Mucosa of gallbladder (tissue), 1 donor: ENCODE results near the gene DCN. TPM values are rescaled to one million over a fixed set of nuclear protein-coding genes. Genes with fewer than 3 reads are reported as not detected.
"Not testable (repeated sequence)": the region's sequence is repeated elsewhere in the genome, so short reads cannot be mapped to it uniquely, and the experiment has no call there.

Experiments
- DNase-seq: peaks from one replicate; pipeline ENCODE4 v3.0.0-alpha.2; 2020; ENCODE audit warnings: low spot score
- total RNA-seq: library from RNA; stranded (reverse); gene quantifications from one replicate; pipeline ENCODE4 v1.2.1, GENCODE V29; 2021
- donor health status: DM: no; HTN: no; CAD: no.

Gene DCN, protein sequence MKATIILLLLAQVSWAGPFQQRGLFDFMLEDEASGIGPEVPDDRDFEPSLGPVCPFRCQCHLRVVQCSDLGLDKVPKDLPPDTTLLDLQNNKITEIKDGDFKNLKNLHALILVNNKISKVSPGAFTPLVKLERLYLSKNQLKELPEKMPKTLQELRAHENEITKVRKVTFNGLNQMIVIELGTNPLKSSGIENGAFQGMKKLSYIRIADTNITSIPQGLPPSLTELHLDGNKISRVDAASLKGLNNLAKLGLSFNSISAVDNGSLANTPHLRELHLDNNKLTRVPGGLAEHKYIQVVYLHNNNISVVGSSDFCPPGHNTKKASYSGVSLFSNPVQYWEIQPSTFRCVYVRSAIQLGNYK
- total RNA-seq: 387 TPM

DNA sequence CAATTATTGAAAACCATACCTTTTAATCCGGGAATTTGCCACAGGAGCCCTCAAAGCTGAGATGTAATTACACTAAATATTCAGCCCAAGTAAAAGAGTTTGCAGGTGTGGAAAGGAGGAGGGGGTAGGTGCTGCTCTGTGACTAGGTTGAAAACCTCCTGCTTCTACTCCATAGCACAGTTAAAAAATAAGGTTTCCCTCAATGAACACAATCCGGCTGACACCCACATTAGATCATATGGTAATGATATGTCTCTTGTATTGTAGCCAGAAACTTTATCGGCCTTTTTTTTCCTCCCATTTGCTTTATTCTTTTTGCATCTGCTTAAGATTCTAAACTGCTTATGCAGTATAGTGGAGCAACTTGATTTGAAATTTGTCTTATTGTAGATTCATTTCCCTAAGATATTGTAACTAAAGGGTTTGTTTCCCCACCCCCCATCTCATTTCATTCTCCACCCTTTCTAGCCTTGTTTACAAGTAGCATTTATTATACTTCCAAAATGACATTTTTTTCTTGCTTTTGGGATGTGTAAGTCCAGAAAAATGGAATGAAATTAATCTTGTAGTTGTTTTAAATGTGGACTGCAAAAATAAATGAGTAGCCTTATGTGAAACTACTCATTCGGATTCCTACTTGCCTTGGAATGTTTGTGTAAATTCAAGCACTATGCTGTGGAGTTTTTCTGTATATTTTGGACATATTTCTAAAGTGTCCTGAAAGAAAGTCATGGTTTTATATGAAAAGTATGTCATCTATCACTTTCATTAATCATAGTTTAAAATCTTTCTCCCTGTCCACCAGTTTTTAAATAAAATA lies at the start of gene DCN:
Gene DCN (minus strand): TSS at position 182 of the 820 bp plus-strand sequence. CDS start 4,265 bp downstream, outside the sequence.
- DNase-seq: no peak

DNA sequence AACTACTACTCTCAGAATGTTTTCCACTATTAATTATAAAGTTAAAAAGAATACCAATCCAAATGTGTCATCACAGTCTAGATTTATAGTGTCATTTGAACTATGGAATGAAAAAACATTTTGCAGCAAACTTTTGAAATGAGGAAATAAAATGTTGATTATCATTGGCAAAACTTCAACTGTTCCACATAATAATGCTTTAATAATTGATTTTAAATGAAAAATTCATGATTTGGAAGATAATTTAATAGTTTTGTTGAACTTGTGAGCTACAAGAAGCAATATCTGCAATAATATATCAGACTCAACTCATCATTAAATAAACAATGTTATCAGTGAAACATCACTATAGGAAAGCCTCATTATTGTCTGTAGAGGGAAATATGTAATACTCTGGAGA lies 48.2 kb upstream of the DCN start:
- no peak for DNase-seq

DNA sequence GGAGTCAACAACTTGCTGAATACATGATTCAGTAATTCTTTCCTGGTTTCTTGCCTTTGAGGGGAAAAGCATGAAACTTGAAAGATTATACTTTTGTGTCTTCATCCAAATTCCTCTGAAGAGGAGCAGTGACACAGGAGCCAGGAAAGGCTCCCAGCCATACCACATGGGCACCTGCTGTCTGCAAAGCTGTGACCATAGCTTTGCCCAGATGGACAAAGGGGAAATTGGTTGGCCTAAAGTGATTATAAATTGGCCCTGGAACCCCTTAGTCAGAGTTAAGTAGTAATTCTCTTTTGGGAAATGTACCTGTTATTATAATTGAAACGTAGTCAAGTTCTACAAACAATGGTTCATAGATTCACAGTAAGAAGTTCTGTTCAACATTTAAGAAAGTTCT lies 44.3 kb upstream of the DCN start:
- DNase-seq: no peak

DNA sequence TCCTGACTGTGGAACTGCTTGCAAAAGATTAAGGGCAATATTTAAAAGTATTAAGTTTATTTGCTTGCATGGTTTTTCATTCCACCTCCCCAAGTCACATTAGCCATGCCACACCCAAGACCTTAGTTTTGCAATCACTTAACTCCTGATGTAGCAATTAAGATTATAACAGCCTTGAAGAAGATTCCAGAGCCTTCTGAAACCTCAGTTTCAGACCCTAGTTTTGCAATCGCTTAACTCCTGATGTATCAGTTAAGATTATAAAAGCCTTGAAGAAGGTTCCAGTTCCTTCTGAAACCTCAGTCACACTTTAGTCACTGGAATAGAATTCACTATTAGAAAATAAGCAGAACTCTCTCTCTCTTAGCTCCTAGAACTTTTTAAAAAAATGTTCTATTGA lies 42.7 kb upstream of the DCN start:
- DNase-seq: no peak

DNA sequence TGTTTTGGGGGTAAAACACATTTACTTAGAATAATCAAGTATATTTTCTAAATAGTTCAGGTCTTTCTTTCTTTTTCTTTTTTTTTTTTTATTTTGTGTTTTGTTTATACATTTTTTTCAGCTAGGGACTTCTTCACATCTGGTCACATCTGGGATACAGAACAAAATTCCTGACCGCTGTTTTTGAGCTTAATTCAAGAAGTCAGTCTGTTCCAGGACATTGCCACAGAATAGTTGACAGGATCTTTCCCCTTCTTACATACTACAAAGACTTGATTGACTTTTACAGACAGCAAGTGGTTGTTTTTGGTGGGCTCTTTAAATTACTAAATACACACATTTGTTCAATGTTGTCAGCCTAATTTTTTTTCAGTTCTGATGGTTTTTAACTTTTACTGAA lies 41.8 kb upstream of the DCN start:
- DNase-seq: no peak

DNA sequence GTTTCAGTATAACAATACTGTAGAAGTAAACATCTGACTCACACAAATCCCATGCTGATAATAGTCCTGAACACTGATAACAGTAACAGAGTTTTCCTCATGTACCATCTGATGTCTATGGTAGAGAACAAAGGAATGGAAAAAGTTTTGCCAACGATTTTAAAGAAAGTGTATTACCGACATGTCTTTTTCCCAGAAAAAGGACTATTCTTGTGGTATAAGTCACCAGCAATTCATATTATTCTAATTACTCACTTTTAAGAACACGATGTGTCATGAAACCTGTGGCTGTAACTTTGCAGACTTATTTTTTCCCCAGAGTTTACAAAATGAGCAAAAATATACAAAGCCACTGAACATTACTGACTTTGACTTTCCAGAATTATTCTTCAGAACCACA lies 40.1 kb upstream of the DCN start:
- DNase-seq: no peak

DNA sequence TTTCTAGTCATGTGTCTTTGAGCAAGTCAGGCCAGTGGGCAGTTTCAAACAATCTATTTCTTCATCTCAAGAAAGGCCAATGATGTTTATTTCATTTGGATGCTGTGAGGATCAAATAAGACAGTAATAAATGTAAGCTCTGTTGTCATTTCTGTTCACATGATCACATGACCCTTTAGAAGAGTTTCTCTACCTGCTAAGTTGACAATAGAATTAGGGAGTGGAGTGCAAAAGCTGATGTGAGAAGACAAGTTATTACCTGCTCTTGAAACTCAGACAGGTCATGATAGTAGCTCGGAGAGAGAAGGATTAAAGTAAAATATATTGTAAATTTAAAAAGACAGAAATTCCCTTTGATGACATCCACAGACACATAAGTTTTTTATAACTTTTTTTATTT lies 37.3 kb upstream of the DCN start:
- no peak for DNase-seq

DNA sequence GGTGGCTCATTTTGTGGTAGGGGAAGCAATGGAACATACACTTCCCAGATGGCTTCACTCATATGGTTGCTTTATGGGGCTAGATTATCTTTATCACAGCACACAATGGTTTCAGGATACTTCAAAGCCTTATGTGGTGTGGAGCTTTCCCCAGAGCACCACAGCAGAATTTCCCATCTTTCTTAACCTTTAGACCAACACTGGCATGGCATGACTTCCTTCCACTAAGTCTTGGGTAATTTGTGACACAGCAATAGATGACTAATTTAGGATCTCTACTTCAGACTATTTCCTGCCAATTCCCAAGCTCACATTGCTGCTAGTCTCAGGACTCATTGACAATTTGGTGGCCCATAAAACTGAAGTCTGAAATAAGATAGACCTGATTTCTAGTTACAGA lies 36.9 kb upstream of the DCN start:
- DNase-seq: no peak

DNA sequence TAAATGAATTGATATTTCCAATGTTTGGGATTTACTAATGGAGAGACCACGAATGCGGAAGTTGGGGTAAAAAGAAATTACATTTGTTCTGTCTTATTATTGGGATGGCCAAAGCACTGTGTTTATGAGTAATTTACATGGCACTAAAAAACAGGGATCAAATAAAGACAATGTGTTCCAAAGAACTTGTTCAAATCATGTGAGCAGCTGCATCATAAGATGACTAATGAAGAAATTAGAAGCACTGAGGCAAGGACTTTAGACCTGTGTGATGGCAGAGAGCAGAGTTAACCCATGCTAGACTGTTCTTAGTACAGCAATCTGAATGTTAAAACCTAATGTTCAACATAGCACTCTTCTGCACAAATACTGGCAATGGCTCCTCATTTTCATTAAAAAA lies 34.3 kb upstream of the DCN start:
- DNase-seq: no peak

DNA sequence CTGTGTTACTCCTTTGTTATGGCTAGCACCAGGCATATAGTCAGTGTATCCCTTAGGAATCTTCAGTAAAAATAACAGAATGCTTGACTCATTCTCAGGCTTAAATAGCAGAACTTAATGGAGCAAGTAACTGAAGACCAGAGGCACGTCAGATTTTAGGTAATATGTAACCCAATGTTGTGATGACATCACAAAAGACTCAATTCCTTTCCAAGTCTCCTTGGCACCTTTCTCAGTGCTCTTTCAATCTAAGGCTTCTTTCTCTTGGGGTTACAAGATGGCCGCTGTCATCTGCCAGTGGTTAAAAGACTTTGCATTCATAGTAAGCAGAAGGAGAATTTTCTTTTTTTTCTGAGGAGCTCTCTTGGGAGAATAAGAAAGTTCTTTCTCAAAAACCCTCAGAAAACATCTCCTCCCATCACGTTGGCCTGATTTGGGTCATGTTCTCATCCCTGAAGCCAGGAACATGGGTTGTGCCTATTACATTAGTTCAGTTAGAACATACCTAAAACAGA lies 33.4 kb upstream of the DCN start:
- DNase-seq: no peak

DNA sequence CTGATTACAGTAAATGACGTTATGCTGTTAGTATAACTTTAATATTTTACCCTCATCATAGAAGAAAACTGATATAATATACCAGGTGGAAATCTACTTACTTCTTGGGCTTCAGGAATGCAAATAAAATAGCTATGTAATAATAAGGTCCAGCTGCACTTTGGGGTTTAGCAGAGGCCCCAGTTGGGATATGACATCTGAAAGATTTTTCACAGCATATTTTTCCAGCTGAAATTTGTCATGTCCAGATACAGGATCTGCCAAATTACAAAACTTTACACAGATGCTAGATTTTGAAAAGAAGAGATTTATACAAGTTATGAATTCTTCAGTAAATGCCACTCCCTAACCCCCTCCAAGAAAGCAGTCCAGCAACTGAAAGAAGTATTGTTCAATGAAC lies 29.2 kb upstream of the DCN start:
- DNase-seq: no peak

DNA sequence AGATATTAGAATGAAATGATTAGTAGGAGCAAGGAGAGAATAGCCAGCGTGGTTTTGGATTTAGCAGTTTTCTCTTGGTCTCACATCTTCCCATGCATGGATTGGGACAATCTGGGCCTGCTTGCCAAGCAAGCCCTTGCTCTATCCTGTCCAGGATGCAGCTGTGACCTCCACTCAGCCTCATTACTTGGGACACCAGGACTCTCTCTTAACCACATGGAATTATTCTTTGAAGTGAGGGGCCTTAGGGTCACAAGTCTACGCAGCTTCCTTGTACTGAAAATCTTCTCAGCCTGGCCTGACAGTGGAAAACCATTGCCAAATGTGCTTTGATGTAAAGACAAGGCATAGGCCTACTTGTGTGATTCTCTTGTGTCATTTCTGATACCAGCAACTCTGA lies 28.0 kb upstream of the DCN start:
- no peak for DNase-seq

DNA sequence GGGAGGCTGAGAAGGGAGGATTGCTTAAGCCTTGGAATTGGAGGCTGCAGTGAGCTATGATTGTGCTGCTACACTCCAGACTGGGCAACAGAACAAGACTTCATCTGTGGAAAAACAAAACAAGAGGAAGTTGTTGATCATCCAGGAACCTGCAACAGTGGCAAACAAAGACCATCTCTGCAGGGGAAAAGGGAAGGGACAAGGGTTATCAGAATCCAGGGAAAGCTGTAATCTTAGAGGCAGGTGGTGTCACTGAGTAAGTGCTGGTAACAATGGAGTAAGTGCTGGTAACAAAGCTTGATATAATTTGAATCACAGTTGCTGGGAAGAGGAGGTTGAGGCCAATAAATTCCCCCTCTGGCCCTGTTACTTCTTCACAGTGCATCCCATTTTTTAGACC lies 27.5 kb upstream of the DCN start:
- DNase-seq: no peak

DNA sequence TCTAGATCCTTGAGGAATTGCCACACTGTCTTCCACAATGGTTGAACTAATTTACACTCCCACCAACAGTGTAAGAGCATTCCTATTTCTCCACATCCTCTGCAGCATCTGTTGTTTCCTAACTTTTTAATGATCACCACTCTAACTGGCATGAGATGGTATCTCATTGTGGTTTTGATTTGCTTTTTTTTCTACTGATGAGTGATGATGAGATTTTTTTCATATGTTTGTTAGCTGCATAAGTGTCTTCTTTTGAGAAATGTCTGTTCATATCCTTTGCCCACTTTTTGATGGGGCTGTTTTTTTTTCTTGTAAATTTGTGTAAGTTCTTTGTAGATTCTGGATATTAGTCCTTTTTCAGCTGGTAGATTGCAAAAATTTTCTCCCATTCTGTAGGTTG lies 24.7 kb upstream of the DCN start:
- not testable (repeated sequence) for DNase-seq

DNA sequence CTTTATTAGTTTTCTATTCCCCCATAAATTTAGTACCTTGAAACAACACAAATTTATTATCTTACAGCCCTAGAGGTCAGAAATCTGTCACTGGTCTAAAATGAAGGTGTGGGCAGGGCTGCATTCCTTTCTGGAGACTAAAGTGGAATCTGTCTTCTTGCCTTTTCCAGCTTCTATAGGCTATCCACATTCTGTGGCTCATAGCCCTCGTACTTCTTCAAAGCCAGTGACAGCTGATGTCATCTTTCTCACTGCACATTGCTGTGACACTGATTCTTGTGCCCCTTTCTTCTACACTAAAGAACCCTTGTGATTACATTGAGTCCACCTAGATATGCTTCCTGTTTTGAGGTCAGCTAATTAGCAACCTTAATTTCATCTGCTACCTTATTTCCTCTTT lies 23.2 kb upstream of the DCN start:
- DNase-seq: no peak

DNA sequence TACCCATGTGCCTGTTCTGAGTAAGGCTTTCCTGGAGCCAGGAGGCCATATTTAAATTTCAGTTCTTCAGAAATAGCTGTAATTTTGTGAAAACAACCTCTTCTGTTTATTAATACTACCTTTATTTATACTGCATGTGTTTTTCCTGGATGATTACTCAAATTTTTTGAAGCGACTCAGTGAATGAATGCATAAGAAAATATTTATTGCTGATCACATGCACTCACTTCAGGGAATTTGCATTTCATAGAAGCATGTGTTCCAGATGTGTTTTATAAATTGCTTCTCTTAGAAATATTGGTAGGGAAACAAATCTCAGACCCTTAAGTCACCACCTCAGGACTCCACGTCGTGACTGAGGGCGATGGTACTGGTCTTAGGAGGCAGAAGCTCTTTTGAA lies 21.8 kb upstream of the DCN start:
- DNase-seq: no peak

DNA sequence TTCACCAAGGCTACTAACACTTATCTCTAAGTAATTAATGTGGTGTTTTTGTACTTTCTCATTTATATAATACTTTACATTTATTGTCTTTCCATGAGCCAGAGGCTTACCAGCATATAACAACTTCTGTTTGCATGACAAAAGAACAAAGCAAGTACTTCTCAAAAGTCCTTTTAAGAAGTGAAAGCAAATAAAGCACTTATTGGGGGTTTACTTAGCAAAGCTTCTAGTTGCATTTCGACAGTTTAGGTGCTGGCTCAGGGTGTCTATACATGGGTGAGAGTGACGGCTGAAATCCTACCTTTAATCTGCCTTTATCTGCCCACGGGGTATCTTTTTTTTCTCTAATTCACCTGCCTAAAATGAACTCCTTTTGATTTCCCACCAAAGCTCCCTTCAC lies 21.0 kb upstream of the DCN start:
- DNase-seq: no peak

DNA sequence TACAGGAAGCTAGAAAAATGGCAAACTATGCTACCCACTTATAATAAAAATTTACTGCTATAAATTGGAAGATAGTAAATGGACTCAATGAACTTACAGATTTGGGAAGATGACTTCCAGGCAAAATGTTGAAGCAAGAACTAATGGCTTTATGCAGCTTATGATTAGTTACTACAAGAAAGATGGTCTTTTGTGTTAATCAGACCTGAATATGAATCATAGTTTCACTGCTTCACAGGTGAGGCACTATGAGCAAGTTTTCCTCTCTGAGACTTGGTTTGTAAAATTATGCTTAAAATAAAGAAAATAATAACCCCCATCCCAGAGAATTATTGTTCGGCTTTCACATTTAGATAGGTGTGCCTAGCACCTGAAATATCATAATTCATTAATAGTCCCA lies 19.8 kb upstream of the DCN start:
- no peak for DNase-seq

DNA sequence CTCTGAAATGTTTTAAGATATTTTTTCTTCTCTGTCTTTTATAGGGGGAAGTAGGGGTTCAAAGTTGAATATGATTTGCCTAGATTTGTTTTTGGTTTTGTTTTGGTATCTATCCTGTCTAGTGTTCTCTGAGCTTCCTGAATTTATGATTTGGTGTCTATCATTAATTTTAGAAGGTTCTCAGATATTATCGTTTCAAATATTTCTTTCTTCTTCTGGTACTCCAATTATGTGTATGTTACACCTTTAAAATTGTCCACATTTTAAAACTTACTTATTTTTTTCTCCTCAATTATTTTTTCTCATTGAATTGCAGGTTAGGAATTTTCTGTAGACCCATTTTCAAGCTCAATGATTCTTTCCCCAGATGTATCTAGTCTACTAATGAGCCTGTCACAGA lies 13.8 kb upstream of the DCN start:
- no peak for DNase-seq

DNA sequence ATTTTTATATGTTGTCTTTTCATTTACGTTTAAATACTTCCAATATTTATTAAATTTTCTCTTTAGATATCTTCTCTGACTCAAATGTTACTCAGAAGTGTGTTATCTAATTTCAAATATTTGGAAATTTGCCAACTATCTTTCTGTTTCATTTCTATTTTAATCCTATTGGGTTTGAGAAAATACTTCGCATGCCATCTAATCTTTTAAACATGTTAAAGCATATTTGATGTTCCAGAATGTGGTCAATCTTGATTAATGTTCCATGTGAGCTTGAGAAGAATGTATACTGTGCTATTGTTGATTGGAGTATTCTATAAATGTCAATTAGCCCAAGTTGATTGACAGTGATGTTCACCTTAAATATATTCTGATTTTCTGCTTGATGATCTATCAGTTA lies 11.9 kb upstream of the DCN start:
- DNase-seq: no peak

DNA sequence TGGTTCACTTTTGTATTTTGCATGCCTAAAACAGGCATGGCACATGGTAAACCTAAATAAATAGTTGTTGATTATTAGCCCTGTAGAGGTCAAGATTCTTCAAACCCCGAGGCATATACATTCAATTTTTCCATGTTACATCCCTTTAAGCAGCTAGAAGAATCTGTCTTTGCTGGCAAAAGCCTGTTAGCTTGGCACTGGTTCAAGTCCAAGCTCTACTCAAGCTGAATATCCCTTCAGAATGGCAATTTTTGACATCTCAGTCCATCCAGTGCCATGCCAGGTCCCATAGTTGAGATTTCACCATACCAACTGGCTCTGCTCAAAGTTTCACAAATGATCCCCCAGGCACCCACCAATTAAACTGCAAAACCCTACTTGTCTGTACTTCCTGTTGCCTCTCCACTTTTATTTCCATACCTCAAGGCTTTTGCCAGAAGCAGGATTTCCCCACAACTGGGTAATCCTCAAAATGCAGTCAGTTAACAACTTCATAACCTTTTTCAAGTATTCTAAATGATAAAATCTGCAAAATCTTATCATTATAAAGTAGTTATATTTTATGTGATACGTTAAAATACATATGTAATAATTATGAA lies 9.0 kb upstream of the DCN start:
- no peak for DNase-seq

DNA sequence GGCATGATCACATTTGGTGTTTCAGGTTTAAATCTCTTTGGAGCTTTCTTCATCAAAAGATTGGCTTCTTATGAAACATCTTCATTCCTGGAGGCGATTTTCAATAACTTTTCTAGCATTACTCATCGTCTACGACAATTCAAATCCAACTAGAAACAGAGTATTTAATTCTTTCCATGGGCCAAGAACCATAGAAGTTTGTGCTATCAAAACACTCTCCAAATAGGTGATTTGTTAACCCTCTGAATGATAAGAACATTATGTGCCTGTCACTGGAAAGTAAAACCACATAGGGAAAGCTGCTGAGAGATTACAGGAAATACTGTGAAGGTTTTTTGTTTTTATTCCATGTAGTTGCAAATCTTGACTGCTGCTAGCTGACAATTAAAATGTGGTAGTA lies 6.9 kb upstream of the DCN start:
- no peak for DNase-seq

DNA sequence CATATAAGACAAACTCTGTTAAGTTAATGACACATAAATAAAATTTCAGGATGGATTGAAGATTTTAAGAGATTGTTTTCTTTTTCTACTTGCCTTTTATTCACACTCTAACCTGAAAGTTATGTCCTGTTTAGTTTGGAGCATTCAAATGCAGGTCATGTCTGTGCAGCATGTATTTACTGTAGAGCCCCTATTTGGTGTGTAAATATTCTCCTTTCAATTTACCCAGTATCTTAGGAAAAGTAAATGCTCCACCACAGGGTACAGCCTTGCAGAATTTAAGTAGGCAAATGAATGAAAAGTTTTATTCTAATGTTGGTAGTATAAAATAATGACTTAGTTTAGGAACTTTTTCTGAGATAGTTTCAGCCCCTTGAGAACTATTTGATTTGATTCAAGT lies 6.2 kb upstream of the DCN start:
- no peak for DNase-seq
